ENCODE data around the gene NOX5. TPM values are rescaled to one million over a fixed set of nuclear protein-coding genes. Genes with fewer than 3 reads are reported as not detected.

The NOX5 gene
- total and polyA plus RNA-seq, 2 experiments from 2014 or later, result 0.12 to 0.39 TPM

DNA sequence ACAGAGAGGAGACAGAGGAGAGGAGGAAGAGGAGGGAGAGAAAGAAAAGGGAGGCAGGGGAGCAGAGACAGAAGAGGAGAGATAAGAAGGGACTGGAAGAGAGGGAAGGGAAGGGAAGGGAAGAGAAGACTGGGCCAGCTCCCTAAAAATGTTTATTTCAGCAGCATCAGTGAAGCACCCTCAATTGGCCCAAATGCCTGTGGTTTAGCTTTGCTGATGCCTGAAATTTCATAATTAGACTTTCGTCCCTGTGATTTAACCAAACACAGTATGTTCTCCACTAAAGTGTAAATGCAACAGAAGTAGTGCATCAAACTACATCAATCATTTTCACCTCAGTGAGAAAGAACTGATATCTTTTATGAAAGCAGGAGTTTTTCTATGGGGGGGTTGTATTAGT lies 55.9 kb downstream of the NOX5 start:
- Histone ChIP-seq H3K4me3 (no peak overlapping the region), H3K4me1 (ENCODE audit: low read depth) (no peaks in the 10 kb centered on the region), H3K27ac (no peak overlapping the region), H3K27me3 (no peaks in the 10 kb centered on the region), H3K9me3 (ENCODE audit: low read depth) (no peaks in the 10 kb centered on the region), H3K36me3 (no peaks in the 10 kb centered on the region)
- no peak for TF ChIP-seq CTCF (IDR thresholded peaks at IDR 0.05; ENCODE audit: low read depth, low read length)
- DNase-seq (ENCODE audit: low read depth in 1 of 2, low spot score in 1 of 2), result no peak

DNA sequence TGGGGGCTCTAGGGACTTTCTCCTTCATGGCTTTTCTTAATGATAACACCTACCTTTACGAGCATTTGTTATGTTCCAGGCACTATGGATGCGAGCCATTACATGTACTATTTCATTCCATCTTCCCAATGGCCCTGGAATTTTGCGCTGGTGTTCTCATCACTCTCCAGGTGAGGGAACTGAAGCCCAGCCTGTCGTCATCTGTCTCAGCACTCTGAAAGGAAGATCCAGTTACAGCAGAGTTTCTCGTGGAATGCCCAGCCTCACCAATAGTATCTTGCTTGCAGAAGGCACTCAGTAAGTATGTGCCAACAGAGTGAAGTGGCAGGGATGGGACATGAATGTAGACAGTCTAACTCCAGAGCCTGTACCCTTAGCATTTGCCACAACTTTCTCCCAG lies 56.8 kb downstream of the NOX5 start:
- Histone ChIP-seq H3K27ac (no peak overlapping the region), H3K9me3 (ENCODE audit: low read depth) (no peaks in the 10 kb centered on the region), H3K36me3 (no peaks in the 10 kb centered on the region), H3K4me1 (ENCODE audit: low read depth) (no peaks in the 10 kb centered on the region), H3K27me3 (no peaks in the 10 kb centered on the region), H3K4me3 (no peak overlapping the region)
- no peak for DNase-seq (ENCODE audit: low read depth in 1 of 2, low spot score in 1 of 2)
- TF ChIP-seq CTCF (IDR thresholded peaks at IDR 0.05; ENCODE audit: low read depth, low read length), result no peak

GRCh38 chr15:69072906-69073305 lies 58.4 kb downstream of the NOX5 start:
- Histone ChIP-seq H3K4me1 (ENCODE audit: low read depth) (no peaks in the 10 kb centered on the region), H3K27ac (no peak overlapping the region), H3K4me3 (no peak overlapping the region), H3K9me3 (ENCODE audit: low read depth) (no peaks in the 10 kb centered on the region), H3K36me3 (no peaks in the 10 kb centered on the region), H3K27me3 (no peaks in the 10 kb centered on the region)
- no peak for TF ChIP-seq CTCF (IDR thresholded peaks at IDR 0.05; ENCODE audit: low read depth, low read length)
- no peak for DNase-seq (ENCODE audit: low read depth in 1 of 2, low spot score in 1 of 2)

DNA sequence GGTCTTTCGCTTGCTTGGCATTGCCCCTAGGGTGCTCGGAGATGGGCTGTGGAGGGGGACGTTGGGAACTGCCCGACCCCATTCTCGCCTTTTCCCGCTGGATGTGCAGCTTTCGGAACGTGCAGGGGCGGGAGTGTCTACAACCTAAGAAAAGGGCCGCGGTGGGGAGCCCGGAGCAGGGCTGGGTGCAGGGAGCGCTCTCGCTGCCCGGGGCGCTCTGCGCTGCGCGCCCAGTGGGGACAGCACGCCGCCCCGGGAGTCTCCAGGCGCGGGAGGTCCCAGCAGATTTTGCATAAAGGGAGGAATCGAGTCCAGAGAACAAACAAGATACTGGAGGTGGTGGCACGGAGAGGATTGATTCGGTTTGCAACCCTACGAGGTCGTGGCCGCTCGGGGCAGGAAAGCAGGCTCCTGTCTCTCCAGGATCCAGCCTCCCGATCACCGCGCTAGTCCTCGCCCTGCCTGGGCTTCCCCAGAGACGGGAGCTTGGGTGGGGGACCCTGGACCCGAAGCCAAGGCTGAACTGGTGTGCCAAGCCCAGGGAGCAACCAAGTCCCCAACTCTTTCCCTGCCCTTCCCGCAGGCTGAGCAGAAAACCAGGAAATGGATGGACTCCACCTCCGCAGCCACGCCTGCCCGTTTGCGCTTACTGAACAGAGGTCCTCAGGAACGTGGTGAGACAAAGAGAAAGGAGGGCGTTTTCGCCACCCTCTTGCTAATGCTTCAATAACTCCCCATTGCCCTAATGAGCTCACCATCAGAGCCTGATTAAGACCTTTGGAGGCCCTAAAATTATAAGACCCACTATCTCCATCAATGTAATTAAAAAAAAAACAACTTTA lies 59.7 kb downstream of the NOX5 start:
- no peaks in the 10 kb centered on the region for H3K4me1 ChIP-seq (ENCODE audit: low read depth)
- H3K4me3 ChIP-seq, result peak overlapping the region; percentile 68
- H3K9me3 ChIP-seq (ENCODE audit: low read depth), result no peaks in the 10 kb centered on the region
- DNase-seq (ENCODE audit: low read depth in 1 of 2, low spot score in 1 of 2), result peak; percentile 74 to 78
- TF ChIP-seq CTCF (IDR thresholded peaks at IDR 0.05; ENCODE audit: low read depth, low read length), result peak; percentile 26
- H3K36me3 ChIP-seq, result no peaks in the 10 kb centered on the region
- H3K27ac ChIP-seq, result no peak overlapping the region
- H3K27me3 ChIP-seq, result no peaks in the 10 kb centered on the region

DNA sequence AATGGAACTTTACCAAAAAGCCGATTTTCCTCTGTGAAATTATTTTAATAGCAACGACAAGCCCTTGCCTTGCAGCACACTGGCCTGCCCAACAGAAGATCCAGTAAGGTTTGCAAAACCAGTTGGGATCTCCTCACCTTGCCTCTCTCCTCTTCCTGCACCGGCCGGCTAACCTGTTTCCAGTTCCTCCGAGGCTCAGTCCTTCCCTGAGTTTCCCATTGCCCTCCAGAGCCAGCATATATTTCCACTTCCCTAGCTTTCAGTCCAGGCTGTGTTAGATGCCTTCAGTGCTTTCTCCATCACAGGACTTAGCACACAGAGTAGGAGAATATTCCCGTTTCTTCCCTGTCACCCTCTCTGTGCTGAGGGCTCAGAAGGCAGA lies 60.3 kb downstream of the NOX5 start:
- H3K27ac ChIP-seq, result no peak overlapping the region

More for the DNA sequence above, 60.3 kb downstream of the NOX5 start:
- peak; percentile 42 to 62 for DNase-seq (ENCODE audit: low read depth in 1 of 2, low spot score in 1 of 2)
- H3K4me1 ChIP-seq (ENCODE audit: low read depth), result no peaks in the 10 kb centered on the region
- no peaks in the 10 kb centered on the region for H3K27me3 ChIP-seq
- no peaks in the 10 kb centered on the region for H3K9me3 ChIP-seq (ENCODE audit: low read depth)
- H3K4me3 ChIP-seq, result peak overlapping the region; percentile 68
- TF ChIP-seq CTCF (IDR thresholded peaks at IDR 0.05; ENCODE audit: low read depth, low read length), result no peak
- no peaks in the 10 kb centered on the region for H3K36me3 ChIP-seq

All from cardiac muscle cell (in vitro differentiated cells and primary cell).